Panc1 (cell line): Measurements from ENCODE around the gene FAM118A. TPM values are rescaled to one million over a fixed set of nuclear protein-coding genes. Genes with fewer than 3 reads are reported as not detected.

Experiments used
- ATAC-seq: fragments of 200-7000 bp; cut with Tn5 transposase; 2 replicates; pipeline ENCODE4 v1.9.1; 2020; ENCODE audit warnings: mild to moderate bottlenecking, moderate library complexity
- BruUV-seq: library from RNA; stranded (reverse); fragments of 400-500 nt; replicated peaks from 2 replicates; lab custom pipeline; 2021; lab: Mats Ljungman, UMichigan
- CTCF ChIA-PET: fragments of 300-600 bp; sonication (Branson Sonifier 250); formaldehyde crosslinking; loops from one replicate; lab custom pipeline; 2022; ENCODE audit warnings: antibody characterized with exemption; lab: Charles Lee
- POLR2A ChIA-PET: fragments of 300-600 bp; sonication (Branson Sonifier 250); formaldehyde crosslinking; loops from one replicate; lab custom pipeline; 2022; ENCODE audit warnings: antibody characterized with exemption; lab: Charles Lee
- DNase-seq: peaks from one replicate; pipeline ENCODE4 v3.0.0-alpha.2; 2010; ENCODE audit warnings: low read depth, low spot score
- H3K27ac ChIP-seq: 2 replicates; pipeline ENCODE4 v1.5.1; 2011; ENCODE audit warnings: mild to moderate bottlenecking, low read length, inconsistent platforms
- H3K27me3 ChIP-seq: fragments of 200-500 bp; sonication (Bioruptor generic); 2 replicates; pipeline ENCODE4 v1.6.0; 2014; ENCODE audit warnings: low read length, inconsistent platforms; ENCODE audit not compliant: control insufficient read depth, insufficient read depth
- H3K36me3 ChIP-seq: fragments of 200-500 bp; sonication (Bioruptor generic); 2 replicates; pipeline ENCODE4 v1.5.1; 2014; ENCODE audit warnings: inconsistent platforms, mild to moderate bottlenecking, low read length, moderate library complexity; ENCODE audit not compliant: control insufficient read depth, insufficient read depth
- H3K4me1 ChIP-seq: 2 replicates; pipeline ENCODE4 v1.5.1; 2011; ENCODE audit warnings: inconsistent platforms, mild to moderate bottlenecking, low read length, moderate library complexity; ENCODE audit not compliant: control insufficient read depth, insufficient read depth
- H3K4me3 ChIP-seq, 2 experiments: 2 replicates each; pipeline ENCODE4 v1.5.1; 2011 to 2012; ENCODE audit warnings: low read depth in 2 of 2, low read length in 2 of 2, mild to moderate bottlenecking in 2 of 2, inconsistent platforms in 1 of 2, moderate library complexity in 1 of 2
- H3K9me3 ChIP-seq: fragments of 200-500 bp; sonication (Bioruptor generic); 2 replicates; pipeline ENCODE4 v1.5.1; 2014; ENCODE audit warnings: low read depth, mild to moderate bottlenecking, inconsistent platforms, low read length, moderate library complexity; ENCODE audit not compliant: control insufficient read depth, insufficient read depth
- CTCF ChIP-seq: fragments of 450-650 bp; IDR thresholded peaks from 2 replicates; pipeline ENCODE4 v1.5.1; 2017; ENCODE audit warnings: mild to moderate bottlenecking
- POLR2AphosphoS5 ChIP-seq: IDR thresholded peaks from 2 replicates; pipeline ENCODE4 v1.6.1; 2012; ENCODE audit warnings: mild to moderate bottlenecking, low read depth, low read length, moderate library complexity
- REST ChIP-seq, 2 experiments: IDR thresholded peaks; 2 replicates each; pipeline ENCODE4 v1.6.1; 2011 to 2012; ENCODE audit warnings: low read depth in 2 of 2, control low read depth in 1 of 2, low read length in 1 of 2, mild to moderate bottlenecking in 1 of 2, moderate library complexity in 1 of 2; ENCODE audit not compliant: insufficient read depth in 1 of 2
- SIN3A ChIP-seq: IDR thresholded peaks from 2 replicates; pipeline ENCODE4 v1.6.1; 2012; ENCODE audit warnings: low read depth, mild to moderate bottlenecking, low read length, moderate library complexity, borderline replicate concordance; ENCODE audit not compliant: insufficient read depth
- TCF7L2 ChIP-seq: IDR thresholded peaks from 2 replicates; pipeline ENCODE4 v1.6.1; 2011; ENCODE audit warnings: mild to moderate bottlenecking, low read depth, low read length, inconsistent platforms
- in situ Hi-C: cut with HindIII; loops from 2 replicates; pipeline ENCODE4 v1.10.0; 2016; ENCODE audit warnings: low sequenced_read_pairs, low pct_unique_long_range_greater_than_20kb
- intact Hi-C: fragments of 100-400 bp; cut with micrococcal nuclease; formaldehyde crosslinking; loops from one replicate; pipeline ENCODE4 v1.10.0; 2022; ENCODE audit not compliant: unreplicated experiment
- total RNA-seq: library from RNA; stranded (reverse); gene quantifications from one replicate; pipeline ENCODE4 v1.2.1, GENCODE V29; 2021; ENCODE audit not compliant: unreplicated experiment

The FAM118A gene
- total RNA-seq, 1 experiment from 2014 or later: 73.2 TPM

- no TSS peak for BruUV-seq
- TF ChIP-seq POLR2AphosphoS5 (no peak), CTCF (no peak), SIN3A (no peak), TCF7L2 (no peak), REST (IDR thresholded peaks at IDR 0.05; ENCODE audit: insufficient read depth in 1 of 2, low read depth in 2 of 2, low read length in 1 of 2) (no peak)
- ATAC-seq: no peak
- no peak overlapping the region for H3K4me3 ChIP-seq
- peaks cover 2% of the 10 kb centered on the region; the same call in 1 of the 2 replicates for H3K36me3 ChIP-seq
- intact Hi-C loops (no loop called here), in situ Hi-C loops (no loop called here)
- H3K27ac ChIP-seq: no peak overlapping the region
- CTCF ChIA-PET: no interaction called here
- POLR2A ChIA-PET: no interaction called here
- no peaks in the 10 kb centered on the region for H3K9me3 ChIP-seq
- peaks cover 7% of the 10 kb centered on the region; the same call in 1 of the 2 replicates for H3K4me1 ChIP-seq
- H3K27me3 ChIP-seq: no peaks in the 10 kb centered on the region
- no peak for DNase-seq
Observed at GRCh38 chr22:45312415-45312814, 2.7 kb downstream of the FAM118A start.

GRCh38 chr22:45312856-45313255 lies 3.1 kb downstream of the FAM118A start:
- in situ Hi-C loops (no loop called here), intact Hi-C loops (no loop called here)
- H3K9me3 ChIP-seq: no peaks in the 10 kb centered on the region
- H3K36me3 ChIP-seq: peaks cover 2% of the 10 kb centered on the region; the same call in 1 of the 2 replicates
- no TSS peak for BruUV-seq
- no peaks in the 10 kb centered on the region for H3K27me3 ChIP-seq
- no peak overlapping the region for H3K4me3 ChIP-seq
- ChIA-PET POLR2A (no interaction called here), CTCF (no interaction called here)
- H3K27ac ChIP-seq: no peak overlapping the region
- DNase-seq: no peak
- TF ChIP-seq CTCF (no peak), SIN3A (no peak), POLR2AphosphoS5 (no peak), TCF7L2 (no peak), REST (IDR thresholded peaks at IDR 0.05; ENCODE audit: insufficient read depth in 1 of 2, low read depth in 2 of 2, low read length in 1 of 2) (no peak)
- H3K4me1 ChIP-seq: peaks cover 9% of the 10 kb centered on the region; the same call in 1 of the 2 replicates
- ATAC-seq: no peak
